Activated CD8-positive, alpha-beta memory T cell treated with anti-CD3 and anti-CD28 coated beads, Interleukin-2, amount 50 U/mL, for 1 hour (primary cell): ENCODE data around the gene RB1.
"Not testable (repeated sequence)": the region's sequence is repeated elsewhere in the genome, so short reads cannot be mapped to it uniquely, and the experiment has no call there.

Experiments used
- DNase-seq: peaks from one replicate; pipeline ENCODE4 v3.0.0-alpha.2; 2020; ENCODE audit errors: extremely low read depth

RB1 gene

GRCh38 chr13:48448959-48449614 is 145.5 kb downstream of the RB1 start:
- no peak for DNase-seq

GRCh38 chr13:48449656-48450055 is 146.1 kb downstream of the RB1 start:
- DNase-seq, result no peak

GRCh38 chr13:48451196-48451595 is 147.6 kb downstream of the RB1 start:
- not testable (repeated sequence) for DNase-seq

- no peak for DNase-seq
These were observed 153.0 kb downstream of the RB1 start for GRCh38 chr13:48456546-48456945.

- DNase-seq, result no peak
These were observed 154.2 kb downstream of the RB1 start for GRCh38 chr13:48457578-48458242.

- no peak for DNase-seq
These were observed 171.7 kb downstream of the RB1 start for GRCh38 chr13:48475230-48475629.

GRCh38 chr13:48476215-48476614 is 172.7 kb downstream of the RB1 start:
- no peak for DNase-seq

GRCh38 chr13:48476686-48477085 is 173.1 kb downstream of the RB1 start:
- no peak for DNase-seq

- no peak for DNase-seq
These were observed 173.8 kb downstream of the RB1 start for GRCh38 chr13:48477191-48477855.

GRCh38 chr13:48478391-48478790 is 174.8 kb downstream of the RB1 start:
- DNase-seq, result no peak

GRCh38 chr13:48483575-48483974 is 180.0 kb downstream of the RB1 start:
- DNase-seq, result no peak

GRCh38 chr13:48485432-48485831 is 181.9 kb downstream of the RB1 start:
- DNase-seq, result no peak

GRCh38 chr13:48486362-48486761 is 182.8 kb downstream of the RB1 start:
- no peak for DNase-seq

GRCh38 chr13:48486836-48487235 is 183.3 kb downstream of the RB1 start:
- DNase-seq, result no peak

- no peak for DNase-seq
These were observed 184.4 kb downstream of the RB1 start for GRCh38 chr13:48487968-48488367.

- no peak for DNase-seq
These were observed 185.4 kb downstream of the RB1 start for GRCh38 chr13:48488995-48489394.

- no peak for DNase-seq
These were observed 186.1 kb downstream of the RB1 start for GRCh38 chr13:48489666-48490065.

- no peak for DNase-seq
These were observed 186.7 kb downstream of the RB1 start for GRCh38 chr13:48490241-48490640.

GRCh38 chr13:48491423-48492095 is 188.0 kb downstream of the RB1 start:
- no peak for DNase-seq

GRCh38 chr13:48492096-48492440 is 188.5 kb downstream of the RB1 start:
- no peak for DNase-seq

- DNase-seq, result no peak
These were observed 189.0 kb downstream of the RB1 start for GRCh38 chr13:48492470-48493065.

GRCh38 chr13:48493066-48493765 is 189.7 kb downstream of the RB1 start:
- DNase-seq, result no peak
